K562 (cell line): ENCODE measurements around the gene CXCL9. TPM values are rescaled to one million over a fixed set of nuclear protein-coding genes. Genes with fewer than 3 reads are reported as not detected.

Experiments
- ATAC-seq: fragments of 200-7000 bp; cut with Tn5 transposase; 3 replicates; pipeline ENCODE4 v1.9.1; 2020; ENCODE audit warnings: moderate library complexity
- BruUV-seq: library from RNA; stranded (reverse); fragments of 400-500 nt; replicated peaks from 2 replicates; lab custom pipeline; 2021; lab: Mats Ljungman, UMichigan
- CTCF ChIA-PET: fragments of 300-600 bp; formaldehyde crosslinking; extraction: SDS; loops from one replicate; lab custom pipeline; 2021; ENCODE audit warnings: low intra/inter-chr PET ratio; lab: Yijun Ruan, JAX
- POLR2A ChIA-PET: fragments of 300-600, 350-650 bp; sonication (Branson Sonifier 250); formaldehyde crosslinking; extraction: SDS; loops from one replicate; lab custom pipeline; 2021; ENCODE audit warnings: antibody characterized with exemption, inconsistent platforms; lab: Yijun Ruan, JAX
- DNase-seq, 4 experiments: peaks; one replicate each; pipeline versions ENCODE4 v3.0.0 to v3.0.0-alpha.2; 2011 to 2018; ENCODE audit warnings: low spot score in 3 of 4, mixed read lengths in 3 of 4; ENCODE audit errors: extremely low read depth in 1 of 4
- FAIRE-seq: peaks from 2 replicates; lab custom pipeline; 2011; peaks lifted over from hg19 to GRCh38; lab: Jason Lieb, UNC
- H2AFZ ChIP-seq: 2 replicates; pipeline ENCODE4 v1.6.0; 2011; ENCODE audit warnings: low read depth, low read length, control low read depth, inconsistent platforms
- H3K27ac ChIP-seq: fragments of 200-600 bp; 3 replicates; pipeline ENCODE4 v1.8.0; 2011; ENCODE audit warnings: low read depth, mild to moderate bottlenecking, control low read depth, inconsistent platforms, low read length, moderate library complexity, mixed read lengths; ENCODE audit errors: extremely low read depth
- H3K27me3 ChIP-seq, 2 experiments: fragments of 300-600 bp in 1 of 2; 2 replicates in 1 of 2; 3 replicates in 1 of 2; pipeline versions ENCODE4 v1.6.0 to v1.8.0; 2011; ENCODE audit warnings: inconsistent platforms in 2 of 2, low read length in 2 of 2, mild to moderate bottlenecking in 1 of 2, mixed read lengths in 1 of 2, moderate library complexity in 1 of 2; ENCODE audit not compliant: control insufficient read depth in 2 of 2, insufficient read depth in 2 of 2
- H3K36me3 ChIP-seq: fragments of 300-600 bp; 3 replicates; pipeline ENCODE4 v1.8.0; 2011; ENCODE audit warnings: mild to moderate bottlenecking, low read length, inconsistent platforms; ENCODE audit not compliant: control insufficient read depth, insufficient read depth
- H3K4me1 ChIP-seq, 2 experiments: fragments of 200-600 bp in 1 of 2; replicated peaks in 1 of 2; 2 replicates in 1 of 2; 3 replicates in 1 of 2; pipeline versions ENCODE4 v1.5.1 to v1.8.0; 2011; ENCODE audit warnings: inconsistent platforms in 2 of 2, low read length in 2 of 2, mild to moderate bottlenecking in 1 of 2, mixed read lengths in 1 of 2, moderate library complexity in 1 of 2; ENCODE audit not compliant: control insufficient read depth in 2 of 2, insufficient read depth in 2 of 2
- H3K4me2 ChIP-seq: 2 replicates; pipeline ENCODE4 v1.6.1; 2011; ENCODE audit warnings: low read length, control low read depth, inconsistent platforms, mixed read lengths; ENCODE audit not compliant: insufficient read depth
- H3K4me3 ChIP-seq: fragments of 200-600 bp; sonication (generic), shearing (Covaris generic); 2 replicates; pipeline ENCODE4 v1.5.1; 2016; ENCODE audit warnings: control low read depth, inconsistent platforms
- H3K79me2 ChIP-seq: fragments of 200-600 bp; 3 replicates; pipeline ENCODE4 v1.8.0; 2011; ENCODE audit warnings: low read length, inconsistent platforms; ENCODE audit not compliant: control insufficient read depth, insufficient read depth
- H3K9ac ChIP-seq, 2 experiments: 2 replicates each; pipeline versions ENCODE4 v1.6.0 to v1.6.1; 2011; ENCODE audit warnings: low read depth in 2 of 2, low read length in 2 of 2, control low read depth in 1 of 2, inconsistent platforms in 1 of 2, mild to moderate bottlenecking in 1 of 2, mixed read lengths in 1 of 2; ENCODE audit not compliant: insufficient read depth in 1 of 2
- H3K9me1 ChIP-seq: one replicate; pipeline ENCODE4 v1.6.0; 2011; ENCODE audit warnings: inconsistent platforms, mild to moderate bottlenecking, low read length, moderate library complexity; ENCODE audit not compliant: control insufficient read depth, insufficient read depth
- H3K9me3 ChIP-seq: replicated peaks from 2 replicates; pipeline ENCODE4 v1.5.1; 2011; ENCODE audit warnings: low read depth, low read length, inconsistent platforms; ENCODE audit not compliant: control insufficient read depth, insufficient read depth
- H4K20me1 ChIP-seq: replicated peaks from 2 replicates; pipeline ENCODE4 v1.6.1; 2011; ENCODE audit warnings: low read length, inconsistent platforms, mixed read lengths; ENCODE audit not compliant: control insufficient read depth, insufficient read depth
- CHCHD3 ChIP-seq: fragments of 250-450 bp; sonication (Bioruptor Pico); IDR thresholded peaks from 2 replicates; pipeline ENCODE4 v2.1.2; 2022; ENCODE audit warnings: mild to moderate bottlenecking
- DEAF1 ChIP-seq: fragments of 450-650 bp; formaldehyde crosslinking; IDR thresholded peaks from 2 replicates; pipeline ENCODE4 v1.4.0; 2020; ENCODE audit warnings: mild to moderate bottlenecking, moderate library complexity
- DIDO1 ChIP-seq: fragments of 450-650 bp; IDR thresholded peaks from 2 replicates; pipeline ENCODE4 v1.6.1; 2016; ENCODE audit warnings: low read depth, missing biosample characterization, missing genetic modification characterization
- GTF2A2 ChIP-seq: IDR thresholded peaks from 2 replicates; pipeline ENCODE4 v1.6.1; 2016; ENCODE audit warnings: mild to moderate bottlenecking, missing genetic modification characterization, missing compliant biosample characterization
- GTF2E2 ChIP-seq: fragments of 200-800 bp; sonication (Bioruptor generic); IDR thresholded peaks from 2 replicates; pipeline ENCODE4 v1.6.1; 2016; ENCODE audit warnings: missing genetic modification characterization, missing compliant biosample characterization
- HDGF ChIP-seq: fragments of 450-650 bp; IDR thresholded peaks from 2 replicates; pipeline ENCODE4 v1.6.1; 2016
- JUND ChIP-seq, 2 experiments: IDR thresholded peaks; 2 replicates in 1 of 2; 3 replicates in 1 of 2; pipeline ENCODE4 v1.6.1; 2011; ENCODE audit warnings: borderline replicate concordance in 2 of 2, low read depth in 2 of 2, low read length in 2 of 2, improper control_type of control experiment in 1 of 2, missing biosample characterization in 1 of 2, missing genetic modification characterization in 1 of 2, missing genetic modification reagents in 1 of 2
- MYC ChIP-seq, 2 experiments: fragments of 250-450 bp in 1 of 2; sonication (Bioruptor Pico) in 1 of 2; IDR thresholded peaks; 2 replicates each; pipeline versions ENCODE4 v1.5.1 to v1.6.1; 2012 to 2021; ENCODE audit warnings: low read depth in 2 of 2, borderline replicate concordance in 1 of 2, improper control_type of control experiment in 1 of 2, low read length in 1 of 2, mild to moderate bottlenecking in 1 of 2, moderate library complexity in 1 of 2
- PHF8 ChIP-seq: fragments of 200-600 bp; sonication (generic); IDR thresholded peaks from 2 replicates; pipeline ENCODE4 v1.6.1; 2012; ENCODE audit warnings: mixed run types, mild to moderate bottlenecking, inconsistent platforms, low read length, moderate library complexity, borderline replicate concordance
- SFPQ ChIP-seq: fragments of 200-400 bp; formaldehyde crosslinking; IDR thresholded peaks from 2 replicates; pipeline ENCODE4 v1.6.1; 2017; ENCODE audit warnings: mild to moderate bottlenecking, low read depth, low read length, moderate library complexity
- SOX6 ChIP-seq: fragments of 450-650 bp; IDR thresholded peaks from 2 replicates; pipeline ENCODE4 v1.6.1; 2014; ENCODE audit warnings: mild to moderate bottlenecking
- TEAD2 ChIP-seq: fragments of 450-650 bp; IDR thresholded peaks from 2 replicates; pipeline ENCODE4 v1.6.1; 2016; ENCODE audit warnings: missing genetic modification characterization, control low read depth, missing compliant biosample characterization
- ZNF217 ChIP-seq: sonication (generic); formaldehyde crosslinking; IDR thresholded peaks from 2 replicates; pipeline ENCODE4 v1.8.0; 2022; ENCODE audit warnings: mild to moderate bottlenecking, missing genetic modification reagents
- ZNF561 ChIP-seq: fragments of 450-650 bp; formaldehyde crosslinking; conservative IDR thresholded peaks from 2 replicates; pipeline ENCODE4 v1.4.0; 2020; ENCODE audit warnings: mild to moderate bottlenecking, moderate library complexity
- ZNF644 ChIP-seq: fragments of 200-800 bp; sonication (Bioruptor generic); IDR thresholded peaks from 2 replicates; pipeline ENCODE4 v1.6.1; 2016; ENCODE audit warnings: low read depth, missing genetic modification characterization, missing compliant biosample characterization
- ZNF668 ChIP-seq: fragments of 250-450 bp; sonication (Bioruptor Pico); IDR thresholded peaks from 2 replicates; pipeline ENCODE4 v1.8.0; 2022; ENCODE audit warnings: mild to moderate bottlenecking, inconsistent platforms
- WGBS: fragments of 100-300 bp; shearing (Covaris generic); methylation state at CpG from one replicate; pipeline ENCODE4 v1.1.6; 2016; ENCODE audit warnings: low coverage, mixed read lengths; ENCODE audit not compliant: insufficient coverage; ENCODE audit errors: missing lambda C conversion rate; 5-methylcytosine and 5-hydroxymethylcytosine counted together
- in situ Hi-C: fragments of 300-500 bp; cut with MboI; formaldehyde crosslinking; loops from 4 replicates; pipeline ENCODE4 v1.15.0; 2018; ENCODE audit warnings: inconsistent platforms, mixed read lengths
- intact Hi-C: fragments of 100-400 bp; cut with micrococcal nuclease; formaldehyde crosslinking; loops from 2 replicates; pipeline ENCODE4 v1.14.2; 2022
- polyA plus RNA-seq, 8 experiments: library from polyadenylated mRNA; depleted of rRNA in 4 of 8; stranded (reverse) in 5 of 8; unstranded in 3 of 8; fragments of >200 nt; fragmentation: Nextera tagmentation in 2 of 8; fragmentation: Illumina TruSeq in 1 of 8; extraction: Ambion mirVana in 2 of 8; extraction: Trizol in 1 of 8; gene quantifications; 2 replicates each; pipeline versions ENCODE4 v1.2.1 to v1.2.3, GENCODE V29; 2011 to 2014; ENCODE audit warnings: inconsistent platforms in 1 of 8, missing spikeins in 1 of 8
- total RNA-seq, 7 experiments: library from RNA; depleted of rRNA in 6 of 7; stranded (reverse); fragments of >200 nt in 6 of 7; fragmentation: Illumina TruSeq in 2 of 7; extraction: Trizol in 2 of 7; gene quantifications; 2 replicates each; pipeline versions ENCODE4 v1.2.1 to v1.2.3, GENCODE V29; 2011 to 2021; ENCODE audit warnings: low replicate concordance in 1 of 7

CXCL9 gene
- total and polyA plus RNA-seq, 9 of the 15 experiments (the other 6 are each of a cell fraction or from before 2014, with no cell fraction given), result not detected

- in situ Hi-C loops (no loop called here), intact Hi-C loops (no loop called here)
- Histone ChIP-seq H2AFZ (no peak overlapping the region), H3K4me3 (no peak overlapping the region), H4K20me1 (no peaks in the 10 kb centered on the region), H3K4me1 (peaks cover 0 to 5% of the 10 kb centered on the region in 2 experiments; a peak in 2 of 5 replicates), H3K79me2 (no peaks in the 10 kb centered on the region), H3K27me3 (no peaks in the 10 kb centered on the region), H3K36me3 (no peaks in the 10 kb centered on the region), H3K4me2 (no peak overlapping the region), H3K9me3 (no peaks in the 10 kb centered on the region), H3K9me1 (no peaks in the 10 kb centered on the region), H3K9ac (no peak overlapping the region), H3K27ac (no peak overlapping the region)
- BruUV-seq, result no TSS peak
- no peak for ATAC-seq
- POLR2A ChIA-PET, result no interaction called here
- no peak for TF ChIP-seq SFPQ
- no peak for TF ChIP-seq HDGF
- TF ChIP-seq ZNF217, result no peak
- no peak for TF ChIP-seq DIDO1 (tag)
- TF ChIP-seq SOX6, result no peak
- TF ChIP-seq ZNF561 (CRISPR knock-in tag), result no peak
- no peak for TF ChIP-seq ZNF644 (tag)
- no peak for TF ChIP-seq GTF2A2
- no peak for TF ChIP-seq GTF2E2 (tag)
- no peak for TF ChIP-seq ZNF668 (CRISPR knock-in tag)
- no peak for TF ChIP-seq TEAD2 (tag)
- no peak for TF ChIP-seq JUND (IDR thresholded peaks at IDR 0.05; ENCODE audit: borderline replicate concordance, low read depth, low read length)
- no peak for TF ChIP-seq JUND (tag; IDR thresholded peaks at IDR 0.05; ENCODE audit: borderline replicate concordance, low read depth, low read length)
- no peak for TF ChIP-seq CHCHD3
- no peak for TF ChIP-seq MYC (IDR thresholded peaks at IDR 0.05; ENCODE audit: low read depth, low read length)
- no peak for TF ChIP-seq MYC (CRISPR knock-in tag; IDR thresholded peaks at IDR 0.05; ENCODE audit: borderline replicate concordance, low read depth)
- no peak for TF ChIP-seq DEAF1 (CRISPR knock-in tag)
- no peak for TF ChIP-seq PHF8
- no peak for FAIRE-seq
- WGBS, result 5% methylated on average over 3 of the region's 3 CpGs
- no peak for DNase-seq
- CTCF ChIA-PET, result no interaction called here
Observed at GRCh38 chr4:76003620-76004019, 3.7 kb downstream of the CXCL9 start.
